ENCODE measurements around the gene TEX44.
"Not testable (repeated sequence)": the region's sequence is repeated elsewhere in the genome, so short reads cannot be mapped to it uniquely, and the experiment has no call there.

The TEX44 gene

DNA sequence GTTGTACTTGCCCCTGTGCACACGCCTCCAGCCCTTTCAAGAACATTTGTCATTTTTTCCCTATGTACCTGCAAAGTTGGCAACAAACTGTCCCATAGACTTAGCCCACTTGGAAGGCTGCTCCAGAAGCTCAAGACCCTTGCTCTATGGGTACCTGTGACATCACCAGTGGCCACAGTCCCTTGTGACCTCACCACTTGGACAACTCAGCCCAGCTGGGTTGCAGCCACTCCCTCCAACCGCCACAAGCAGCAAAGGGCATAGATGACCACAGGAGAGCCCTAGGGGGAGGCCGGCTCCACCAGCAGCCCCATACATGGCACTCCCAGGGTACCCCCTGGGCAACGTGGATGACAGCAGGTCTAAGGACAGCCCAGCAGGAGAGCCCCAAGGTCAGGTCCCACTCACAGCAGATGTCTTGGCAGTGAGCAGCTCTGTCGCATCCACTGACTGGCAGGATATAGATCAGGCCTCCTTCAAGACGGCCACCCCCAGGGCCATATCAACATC is at the start of gene TEX44:
Gene TEX44 (plus strand): TSS at position 229 of the 510 bp plus-strand sequence. CDS start 88 bp downstream, at position 317.
- DNase-seq (ENCODE audit: low read depth): no peak

DNA sequence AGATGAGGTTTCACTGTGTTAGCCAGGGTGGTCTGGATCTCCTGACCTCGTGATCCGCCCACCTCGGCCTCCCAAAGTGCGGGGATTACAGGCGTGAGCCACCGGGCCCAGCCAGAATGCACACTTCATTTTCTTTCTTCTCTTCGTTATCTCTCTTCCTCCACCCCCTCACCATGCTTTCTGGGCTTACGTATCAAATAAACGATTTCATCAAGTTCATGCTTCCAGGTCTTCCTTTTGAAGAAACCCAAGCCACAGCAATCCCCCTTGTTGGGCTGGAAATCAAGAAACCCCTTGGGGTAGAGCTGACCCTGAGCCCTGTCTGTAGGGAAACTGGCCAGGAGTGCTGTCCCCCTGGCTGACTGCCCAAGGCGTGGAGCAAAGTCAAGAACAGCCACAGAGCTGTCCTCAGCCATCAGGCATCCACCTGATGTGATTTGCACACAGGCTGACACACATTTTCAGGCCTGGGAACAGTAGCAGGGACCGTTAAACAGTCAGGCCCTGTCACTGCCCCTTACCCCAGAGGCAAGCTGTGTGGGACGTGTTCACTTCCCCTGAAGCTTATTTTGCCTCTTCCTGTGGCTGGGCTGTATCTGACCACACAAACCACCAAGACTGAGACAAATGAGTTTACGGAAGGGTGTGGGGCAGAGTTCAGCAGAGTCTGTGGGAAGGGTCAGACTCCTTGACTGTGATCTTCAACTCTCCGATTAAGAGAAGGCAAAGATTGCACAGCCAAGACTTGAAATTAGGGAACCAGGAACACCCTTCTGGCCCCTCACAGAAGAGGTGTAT is 47.4 kb upstream of the TEX44 start:
- no peak for DNase-seq (ENCODE audit: low read depth)

DNA sequence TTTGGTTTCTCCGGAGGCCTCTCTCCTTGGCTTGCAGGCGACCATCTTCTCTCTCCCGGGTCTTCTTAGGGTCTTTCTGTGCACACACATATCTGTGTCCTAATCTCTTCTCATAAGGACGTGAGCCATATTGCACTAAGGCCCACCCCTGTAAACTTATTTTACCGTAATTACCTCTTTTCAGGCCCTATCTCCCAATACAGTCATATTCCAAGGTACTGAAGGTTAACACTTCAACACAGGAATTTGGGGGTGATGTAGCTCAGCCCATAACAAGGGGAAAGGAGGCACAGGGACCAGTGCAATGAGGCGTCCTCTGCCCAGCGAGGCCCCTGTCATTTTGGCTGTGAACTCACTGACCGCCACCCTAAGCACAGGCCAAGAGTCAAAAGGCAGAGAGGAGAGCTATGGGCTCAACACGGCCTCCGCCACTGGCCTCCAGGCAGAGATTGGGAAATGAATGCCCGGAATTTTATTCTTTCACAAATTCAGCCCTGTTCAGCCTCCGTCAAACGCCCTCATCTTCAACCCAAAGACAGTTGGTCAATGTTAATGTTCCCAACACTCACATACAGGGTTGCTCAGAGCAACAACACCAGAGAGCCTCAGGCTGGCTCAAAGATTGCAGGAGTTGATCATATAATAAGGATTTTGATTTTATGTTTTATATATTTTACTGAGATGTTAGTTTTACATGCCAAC is 46.5 kb upstream of the TEX44 start:
- no peak for DNase-seq (ENCODE audit: low read depth)

DNA sequence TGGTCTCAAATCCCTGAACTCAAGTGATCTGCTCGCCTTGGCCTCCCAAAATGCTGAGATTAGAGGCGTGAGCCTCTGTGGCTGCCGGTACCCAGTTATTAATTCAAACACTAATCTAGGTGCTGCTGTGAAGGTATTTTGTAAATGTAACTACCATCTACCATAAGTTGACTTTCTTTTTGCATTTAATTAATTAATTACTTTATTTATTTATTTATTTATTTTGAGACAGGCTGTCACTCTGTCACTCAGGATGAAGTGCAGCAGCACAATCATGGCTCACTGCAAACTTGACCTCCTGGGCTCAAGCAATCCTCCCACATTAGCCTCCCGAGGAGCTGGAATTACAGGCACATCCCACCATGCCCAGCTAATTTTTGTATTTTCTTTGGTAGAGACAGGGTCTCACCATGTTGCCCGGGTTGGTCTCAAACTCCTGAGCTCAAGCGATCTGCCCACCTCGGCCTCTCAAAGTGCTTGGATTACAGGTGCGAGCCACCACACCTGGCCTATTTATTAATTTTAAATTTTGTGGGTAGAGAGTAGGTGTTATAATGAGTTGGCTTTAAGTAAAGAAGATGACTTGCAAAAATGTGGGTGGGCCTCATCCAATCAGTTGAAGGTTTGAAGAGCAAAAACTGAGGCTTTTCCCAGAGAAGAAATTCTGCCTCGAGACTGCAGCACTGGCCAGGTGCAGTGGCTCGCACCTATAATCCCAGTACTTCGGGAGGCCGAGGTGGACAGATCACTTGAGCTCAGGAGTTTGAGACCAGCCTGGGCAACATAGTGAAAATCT is 45.2 kb upstream of the TEX44 start:
- no peak for DNase-seq (ENCODE audit: low read depth)

DNA sequence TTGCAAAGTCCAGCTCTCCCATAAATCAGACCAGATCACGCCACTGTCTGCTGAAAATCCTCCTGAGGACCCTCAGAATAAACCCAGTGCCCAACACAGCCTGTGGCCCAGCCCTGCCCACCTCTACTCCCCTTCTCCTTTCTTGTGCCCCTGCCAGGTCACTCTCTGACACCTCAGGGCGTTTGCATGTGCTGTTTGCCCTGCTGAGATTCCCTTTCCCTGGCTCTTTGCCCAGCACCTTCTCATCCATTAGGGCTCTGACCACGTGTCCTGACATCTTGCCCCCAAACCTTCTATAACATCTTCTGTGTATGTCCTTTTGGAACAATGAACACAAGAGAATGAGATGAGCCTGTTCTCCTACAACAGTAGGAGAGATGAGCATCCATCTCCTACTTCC is 43.9 kb upstream of the TEX44 start:
- no peak for DNase-seq (ENCODE audit: low read depth)

DNA sequence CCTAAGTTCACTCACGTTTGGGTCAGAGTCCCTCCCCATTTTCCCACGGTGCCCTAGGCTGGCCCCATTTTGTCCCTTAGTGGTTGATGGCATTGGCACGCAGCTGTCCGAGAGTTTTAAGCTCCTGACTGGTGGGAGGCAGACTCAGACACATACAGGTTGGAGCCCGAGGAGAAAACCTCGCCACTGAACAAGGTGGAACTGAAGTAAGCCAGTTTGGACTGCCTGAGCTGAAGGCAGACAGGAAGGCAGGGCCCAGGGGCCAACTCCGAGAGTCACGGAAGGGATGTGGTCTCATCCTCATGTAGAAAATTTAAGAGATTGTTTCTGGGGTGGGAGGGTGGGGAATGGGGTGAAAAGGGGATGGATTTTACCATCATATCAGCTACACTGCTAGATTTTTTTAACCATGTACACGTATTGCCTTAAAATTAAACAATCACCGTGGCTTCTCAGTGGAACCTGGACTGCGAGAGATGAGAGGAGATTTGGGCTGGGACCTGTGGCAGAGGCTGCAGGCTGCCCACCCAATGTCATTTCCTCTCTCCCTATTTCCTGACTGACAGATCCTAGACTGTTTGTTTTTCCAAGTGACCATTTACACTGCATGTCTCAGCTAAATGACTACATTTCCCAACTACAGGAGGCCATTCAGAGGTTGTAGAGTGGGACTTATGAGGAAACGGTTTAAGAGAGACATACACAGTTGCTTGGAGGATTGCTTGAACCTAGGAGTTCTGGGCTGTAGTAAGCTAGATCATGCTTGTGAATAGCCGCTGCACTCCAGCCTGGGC is 43.0 kb upstream of the TEX44 start:
- no peak for DNase-seq (ENCODE audit: low read depth)

DNA sequence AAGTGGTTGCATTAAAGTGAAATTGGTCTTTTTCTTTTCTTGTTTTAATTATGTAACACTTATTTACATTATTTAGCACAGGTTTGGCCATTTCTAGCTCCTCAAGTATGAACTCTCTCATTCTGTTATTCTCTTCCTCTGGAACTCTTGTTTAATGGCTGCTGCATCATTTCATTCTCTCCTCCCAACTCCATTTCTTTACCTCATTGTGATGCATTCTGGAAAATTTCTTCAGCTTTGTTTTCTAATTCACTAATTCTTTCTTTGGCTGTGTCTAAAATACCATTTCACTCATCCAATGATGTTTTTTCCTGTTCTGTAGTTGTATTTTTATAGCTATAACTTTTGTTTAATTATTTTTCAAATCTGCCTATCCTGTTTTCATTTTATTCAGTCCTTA is 39.9 kb upstream of the TEX44 start:
- DNase-seq (ENCODE audit: low read depth): no peak

DNA sequence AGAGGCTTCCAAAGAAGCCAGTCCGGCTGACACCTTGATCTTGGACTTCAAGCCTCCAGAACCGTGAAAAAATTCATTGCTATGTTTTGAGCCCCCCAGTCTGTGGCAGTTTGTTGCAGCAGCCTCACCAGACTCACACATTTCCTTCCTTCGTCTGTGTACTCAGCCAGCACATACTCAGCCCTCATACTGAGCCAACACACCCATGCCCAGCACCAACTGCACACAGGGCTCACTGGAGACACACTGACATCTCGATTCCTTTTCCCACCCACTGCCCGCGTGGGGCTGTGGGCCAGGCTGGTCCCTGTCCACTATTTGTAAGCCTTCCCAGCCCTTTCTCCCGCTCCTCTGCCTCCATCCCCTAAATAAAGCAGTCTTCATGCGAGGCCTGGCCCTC is 38.3 kb upstream of the TEX44 start:
- DNase-seq (ENCODE audit: low read depth): no peak

DNA sequence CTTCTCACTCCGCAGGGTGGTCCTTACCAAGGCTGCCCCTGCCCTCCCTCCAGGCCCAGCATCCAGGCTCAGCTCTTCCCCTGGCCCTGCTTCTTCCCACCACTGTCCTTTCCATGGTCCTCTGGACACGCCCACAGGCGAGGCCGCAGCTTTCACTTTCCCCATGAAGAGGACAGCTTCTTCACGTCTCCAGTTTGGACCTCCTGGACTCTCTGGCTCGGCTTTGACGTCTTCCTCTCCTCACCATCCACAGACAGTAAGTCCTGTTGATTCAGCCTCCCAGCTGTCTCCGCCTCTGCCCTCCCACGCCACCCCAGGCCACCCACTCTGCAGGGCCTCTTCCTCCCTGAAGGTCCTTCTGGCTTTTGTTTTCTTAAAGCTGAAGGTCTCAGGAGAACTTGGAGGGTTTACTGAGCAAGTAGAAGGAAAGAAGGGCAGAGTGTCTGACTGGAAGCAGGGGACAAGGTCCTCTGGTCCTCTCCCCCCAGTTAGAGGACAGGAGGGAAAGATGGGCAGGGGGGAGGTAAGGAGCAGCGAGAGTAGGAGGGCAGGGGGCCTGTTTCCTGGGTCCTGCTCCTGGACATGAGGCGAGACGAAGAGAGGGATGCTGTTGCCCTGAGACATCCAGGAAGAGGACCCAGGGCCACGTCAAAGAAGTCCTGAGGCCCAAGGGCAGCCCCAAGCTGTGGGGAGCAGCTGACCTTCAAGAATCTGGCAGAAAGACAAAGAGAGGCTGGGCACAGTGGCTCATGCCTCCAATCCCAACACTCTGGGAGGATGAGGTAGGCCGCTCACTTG is 37.7 kb upstream of the TEX44 start:
- DNase-seq (ENCODE audit: low read depth): no peak

DNA sequence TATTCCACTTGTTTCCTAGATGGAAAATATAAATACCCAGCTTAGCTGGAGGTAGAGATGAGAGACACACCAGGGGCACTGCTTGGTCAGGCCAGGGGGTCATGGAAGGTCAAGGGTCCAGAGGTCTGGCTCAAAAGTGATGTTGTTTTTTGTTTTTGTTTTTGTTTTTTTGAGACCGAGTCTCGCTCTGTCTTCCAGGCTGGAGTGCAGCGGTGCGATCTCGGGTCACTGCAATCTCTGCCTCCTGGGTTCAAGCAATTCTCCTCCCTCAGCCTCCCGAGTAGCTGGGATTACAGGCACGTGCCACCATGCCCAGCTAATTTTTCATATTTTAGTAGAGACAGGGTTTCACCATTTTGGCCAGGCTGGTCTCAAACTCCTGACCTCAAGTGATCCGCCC is 36.2 kb upstream of the TEX44 start:
- not testable (repeated sequence) for DNase-seq (ENCODE audit: low read depth)

DNA sequence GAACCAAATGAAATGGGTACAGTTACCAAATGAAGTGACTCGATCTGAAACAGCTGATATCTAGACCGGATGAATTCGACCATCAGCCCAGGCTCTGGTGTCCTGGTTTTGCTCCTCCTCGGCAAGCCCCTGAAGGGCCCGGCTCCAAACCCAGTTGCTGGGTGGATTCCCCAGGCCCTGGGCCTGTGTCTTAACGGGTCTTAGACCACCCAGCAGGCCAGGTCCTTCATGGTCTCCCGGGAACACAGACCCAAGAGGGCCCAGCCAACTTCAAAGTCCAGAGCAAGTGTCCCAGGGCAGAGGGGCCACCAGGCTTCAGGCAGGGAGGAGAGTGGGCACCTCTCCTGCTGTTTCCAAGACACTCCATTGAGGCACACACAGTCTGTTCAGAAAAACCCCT is 35.7 kb upstream of the TEX44 start:
- DNase-seq (ENCODE audit: low read depth): no peak

DNA sequence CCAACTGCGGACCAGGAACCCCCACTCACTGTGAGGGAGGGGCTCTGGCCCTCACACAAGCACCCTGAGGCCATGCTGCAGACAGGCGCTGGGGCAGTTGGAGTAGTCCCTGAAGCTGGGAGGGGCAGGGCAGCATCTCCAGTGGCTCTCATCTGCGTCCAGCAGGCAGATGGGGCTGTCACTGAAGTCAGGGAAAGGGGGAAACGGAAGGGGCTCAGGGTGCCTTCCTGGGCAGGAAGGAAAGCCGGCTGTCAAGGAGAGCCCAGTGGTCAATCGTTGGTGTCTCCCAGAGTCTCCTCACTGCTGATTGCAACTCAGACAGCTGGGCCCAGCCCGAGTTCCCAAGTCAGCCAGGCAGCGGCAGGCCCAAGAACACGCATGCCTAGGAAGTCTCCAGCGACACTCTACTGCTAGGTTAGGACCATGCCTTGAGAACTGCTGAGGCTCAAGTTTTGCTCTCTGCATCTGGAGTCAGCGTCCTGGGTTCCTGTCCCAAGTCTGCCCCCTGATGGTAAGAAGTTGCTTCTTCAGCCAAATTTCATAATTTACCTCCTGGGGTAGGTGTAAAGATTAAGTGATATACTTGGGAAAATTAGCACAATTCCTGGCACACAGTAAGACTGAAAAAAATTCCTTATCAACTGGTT is 35.0 kb upstream of the TEX44 start:
- DNase-seq (ENCODE audit: low read depth): peak; percentile 25

DNA sequence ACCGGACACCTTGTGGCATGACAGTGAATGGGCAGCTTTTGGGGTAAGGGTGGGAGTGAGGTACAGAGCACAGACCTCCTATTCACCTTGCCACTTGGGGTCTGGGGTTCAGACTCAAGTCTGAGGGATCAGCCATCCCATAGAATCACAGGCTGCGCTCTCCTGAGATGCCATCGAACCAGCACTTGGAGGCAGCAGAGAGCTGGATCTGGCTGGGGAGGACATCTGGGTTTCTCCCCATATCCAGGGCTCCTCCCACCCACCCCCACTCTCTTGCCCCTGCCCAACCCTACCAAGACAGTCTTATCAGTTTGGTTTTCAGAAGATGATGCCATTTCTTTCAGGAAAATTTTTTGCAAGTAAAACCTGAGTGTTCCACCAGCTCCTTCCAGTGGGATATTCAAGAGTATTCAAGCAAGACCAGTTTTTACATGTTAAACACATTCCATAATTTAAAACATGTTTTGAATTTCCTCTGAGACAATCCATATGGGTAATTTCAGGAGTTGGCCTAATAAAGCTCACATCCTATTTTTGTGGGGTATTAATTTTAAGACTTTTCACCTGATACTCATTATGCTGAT is 29.2 kb upstream of the TEX44 start:
- no peak for DNase-seq (ENCODE audit: low read depth)

DNA sequence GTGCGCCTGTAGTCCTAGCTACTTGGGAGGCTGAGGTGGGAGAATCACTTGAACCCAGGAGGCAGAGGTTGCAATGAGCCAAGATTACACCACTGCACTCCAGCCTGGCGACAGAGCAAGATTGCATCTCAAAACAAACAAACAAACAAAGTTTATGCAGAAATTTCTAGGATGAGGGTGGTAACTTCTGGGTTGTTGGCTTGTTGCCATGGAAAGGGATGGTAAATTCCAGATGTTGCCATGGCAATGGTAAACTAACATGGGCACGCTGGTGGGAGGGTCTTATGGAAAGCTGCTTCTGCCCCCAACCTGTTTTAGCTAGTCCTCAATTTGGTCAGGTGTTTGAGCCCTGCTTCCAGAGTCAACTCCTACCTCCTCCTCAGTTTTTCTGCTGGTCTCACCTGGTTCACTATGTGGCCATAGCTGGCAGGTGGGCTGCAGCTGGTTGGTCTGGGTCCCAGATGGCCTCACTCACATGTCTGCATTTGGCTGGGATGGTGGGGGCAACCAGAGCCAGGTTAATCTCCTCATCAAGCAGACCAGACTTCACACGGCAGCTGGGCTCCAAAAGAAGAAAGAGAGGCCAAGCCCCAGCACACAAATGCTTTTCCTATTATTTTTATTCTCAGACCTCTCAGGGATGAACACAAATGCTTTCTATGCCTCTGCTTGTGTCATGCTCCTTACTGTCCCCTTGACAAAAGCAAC is 26.6 kb upstream of the TEX44 start:
- DNase-seq (ENCODE audit: low read depth): no peak

DNA sequence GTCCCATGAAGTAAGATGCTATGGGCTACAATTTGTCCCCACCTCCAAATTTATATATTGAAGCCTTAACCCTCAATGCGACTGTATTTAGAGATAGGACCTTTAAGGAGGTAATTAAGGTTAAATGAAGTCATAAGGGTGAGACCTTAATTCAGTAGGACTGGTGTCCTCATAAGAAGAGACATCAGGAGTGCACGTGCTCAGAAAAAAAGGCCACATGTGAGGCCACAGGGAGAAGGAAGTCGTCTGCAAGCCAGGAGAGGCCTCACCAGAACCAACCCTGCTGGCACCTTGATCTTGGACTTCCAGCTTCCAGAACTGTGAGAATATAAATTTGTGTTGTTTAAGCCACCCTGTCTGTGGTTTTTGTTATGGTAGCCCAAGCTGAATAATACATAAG is 25.5 kb upstream of the TEX44 start:
- DNase-seq (ENCODE audit: low read depth): no peak

DNA sequence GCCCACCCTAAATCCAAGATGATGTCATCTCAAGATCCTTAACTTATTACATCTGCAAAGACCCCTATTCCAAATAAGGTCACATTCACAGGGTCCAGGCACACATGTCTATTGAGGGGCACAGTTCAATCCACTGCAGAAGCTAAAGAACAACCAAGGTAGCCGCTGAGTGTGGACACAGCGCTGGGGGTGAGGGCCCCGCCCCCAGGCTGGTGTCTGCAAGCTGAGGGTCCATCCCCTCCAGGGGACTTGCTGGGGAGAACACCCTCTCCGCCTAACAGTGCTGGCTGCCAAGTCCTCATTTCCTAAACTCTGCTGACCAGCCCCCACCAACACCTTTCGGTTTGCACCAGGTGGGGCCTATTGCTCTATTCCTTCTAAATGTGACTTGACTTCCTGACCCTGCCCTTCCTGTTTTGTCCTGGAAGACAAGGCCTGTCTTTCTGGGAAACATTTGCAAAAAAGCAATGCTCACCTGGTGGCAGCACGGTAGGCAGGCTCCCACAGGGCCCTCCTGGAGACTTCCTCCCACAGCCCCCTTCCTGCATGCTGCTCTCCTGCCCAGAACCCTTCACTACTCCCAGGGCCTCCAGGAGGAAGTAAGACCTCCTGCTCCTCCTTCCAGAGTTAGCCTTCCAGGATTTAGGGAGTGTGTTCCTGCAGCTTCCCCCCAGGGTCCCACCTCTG is 24.4 kb upstream of the TEX44 start:
- no peak for DNase-seq (ENCODE audit: low read depth)

DNA sequence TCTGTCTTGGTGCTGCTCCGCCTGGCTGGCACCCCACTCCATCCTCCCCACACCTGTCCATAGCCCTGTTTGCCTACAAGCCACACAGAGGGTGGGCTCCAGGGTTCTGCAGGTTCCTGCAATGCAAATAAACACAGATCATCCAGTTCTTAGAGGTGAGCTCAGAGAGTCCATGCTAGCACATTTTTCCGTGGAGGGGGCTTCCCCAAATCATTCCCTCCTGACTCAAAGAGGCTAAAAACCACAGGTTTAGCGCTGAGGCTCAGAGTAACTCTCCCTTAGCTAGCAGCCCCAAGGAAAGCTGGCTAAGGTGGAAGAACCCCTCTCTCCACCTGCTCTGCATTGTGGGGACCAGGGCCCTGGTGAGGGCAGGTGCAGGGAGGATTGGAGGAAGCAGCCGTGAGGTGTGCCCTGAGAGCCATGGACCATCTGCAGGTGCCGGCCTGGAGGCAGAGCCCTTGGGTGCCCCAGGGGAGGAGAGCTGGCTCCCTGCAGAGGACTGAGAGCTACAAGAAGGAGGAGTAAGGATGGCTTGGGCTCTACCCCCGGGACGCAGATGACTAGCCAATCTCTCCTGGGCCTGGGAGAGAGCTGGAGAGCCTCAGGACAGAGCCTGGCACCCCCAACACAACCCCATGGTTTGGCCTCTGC is 23.8 kb upstream of the TEX44 start:
- DNase-seq (ENCODE audit: low read depth): no peak

DNA sequence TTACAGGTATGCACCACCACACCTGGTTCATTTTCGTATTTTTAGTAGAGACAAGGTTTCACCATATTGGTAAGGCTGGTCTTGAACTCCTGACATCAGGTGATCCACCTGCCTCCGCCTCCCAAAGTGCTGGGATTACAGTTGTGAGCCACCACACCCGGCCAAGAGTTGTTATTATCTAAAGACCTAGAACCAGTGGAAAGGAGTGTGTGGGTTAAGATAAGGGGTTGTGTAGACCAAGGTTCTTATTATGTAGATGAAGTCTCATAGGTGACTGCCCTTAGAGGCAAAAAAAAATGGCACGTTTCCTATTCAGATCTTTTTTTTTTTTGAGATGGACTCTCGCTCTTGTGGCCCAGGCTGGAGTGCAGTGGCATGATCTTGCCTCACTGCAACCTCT is 21.7 kb upstream of the TEX44 start:
- not testable (repeated sequence) for DNase-seq (ENCODE audit: low read depth)

All from activated T-cell treated with anti-CD3 and anti-CD28 coated beads for 1 hour (primary cell).